Left lobe of liver (tissue), 2 donors: ENCODE results near the gene C9orf50. TPM values are rescaled to one million over a fixed set of nuclear protein-coding genes. Genes with fewer than 3 reads are reported as not detected.
"Not testable (repeated sequence)": the region's sequence is repeated elsewhere in the genome, so short reads cannot be mapped to it uniquely, and the experiment has no call there.

Experiments
- ATAC-seq: fragments of 200-7000 bp; cut with Tn5 transposase; one replicate; pipeline ENCODE4 v1.9.1; 2020; ENCODE audit warnings: mild to moderate bottlenecking, moderate library complexity
- DNase-seq: peaks from one replicate; pipeline ENCODE4 v3.0.0-alpha.2; 2020; ENCODE audit warnings: low spot score
- total RNA-seq: library from RNA; stranded (reverse); gene quantifications from one replicate; pipeline ENCODE4 v1.2.1, GENCODE V29; 2021
- donor health status: DM: no; HTN: no; CAD: no; lungs with moderate emphysema.
- donor health status: DM: no; HTN: yes; CAD: no.

The C9orf50 gene
- total RNA-seq, 1 donor from 2014 or later, result not detected

DNA sequence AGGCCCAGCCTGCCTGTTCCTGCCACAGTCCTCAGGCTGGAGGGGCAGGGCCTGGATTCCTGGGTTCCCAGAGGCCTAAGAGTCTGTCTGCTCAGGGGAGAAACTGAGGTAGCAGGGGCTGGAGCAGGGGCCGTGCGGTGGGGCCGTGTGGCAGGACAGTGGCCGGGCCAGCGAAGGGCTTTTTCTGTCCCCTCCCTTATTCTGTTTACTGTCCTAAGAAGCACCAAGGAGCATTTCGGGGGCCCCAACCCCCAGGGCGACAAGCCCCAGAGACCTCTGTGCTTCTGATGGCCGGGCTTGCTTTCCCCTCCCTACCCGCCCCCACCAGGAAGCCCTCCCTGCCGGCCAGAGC, 27.8 kb upstream of the C9orf50 start:
- no peak for DNase-seq

DNA sequence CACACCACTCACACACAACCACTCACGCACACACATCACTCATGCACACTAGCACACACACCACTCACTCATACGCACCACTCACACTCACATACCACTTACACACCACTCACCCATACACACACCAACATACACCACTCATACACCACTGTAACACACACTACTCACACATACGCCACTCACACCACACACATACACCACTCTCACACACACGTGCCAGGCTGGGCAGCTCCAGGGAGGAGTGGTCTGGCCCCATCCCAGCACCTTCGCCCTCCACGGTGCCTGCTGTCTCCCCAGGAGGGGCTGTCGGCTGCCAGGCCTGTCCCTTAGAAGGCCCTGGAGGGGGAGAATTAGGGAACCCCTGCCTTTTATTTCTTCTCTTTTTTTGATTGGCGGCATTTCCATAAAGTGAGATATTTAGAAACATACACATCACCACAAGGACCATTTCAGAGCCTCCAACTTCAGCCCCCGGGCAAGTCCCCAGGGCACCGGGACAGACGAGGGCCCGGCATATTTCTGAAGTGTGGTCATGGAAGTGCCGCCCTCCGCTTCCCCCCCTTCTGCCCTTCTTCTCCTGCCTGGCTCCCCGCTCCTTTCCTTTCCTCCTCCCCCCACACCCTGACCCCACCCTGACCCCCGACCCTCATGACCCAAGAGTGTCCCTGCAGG, 27.3 kb upstream of the C9orf50 start:
- DNase-seq (no peak), ATAC-seq (no peak)

More for the DNA sequence above, 27.8 kb upstream of the C9orf50 start:
- ATAC-seq, result no peak

DNA sequence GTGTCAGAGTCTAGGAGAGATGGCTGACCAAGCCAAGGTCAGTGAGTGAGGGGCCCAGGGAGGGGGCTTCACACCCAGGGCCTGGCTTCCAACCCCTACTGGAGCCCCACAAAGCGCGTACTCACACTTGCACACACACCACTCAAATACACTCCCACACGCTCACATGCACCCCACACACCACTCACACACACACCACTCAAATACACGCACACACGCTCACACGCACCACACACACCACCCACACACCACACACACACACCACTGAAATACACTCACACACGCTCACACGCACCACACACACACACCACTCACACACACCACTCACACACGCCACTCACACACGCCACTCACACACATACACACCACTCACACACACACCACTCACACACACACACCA, 26.7 kb upstream of the C9orf50 start:
- no peak for ATAC-seq
- no peak for DNase-seq

DNA sequence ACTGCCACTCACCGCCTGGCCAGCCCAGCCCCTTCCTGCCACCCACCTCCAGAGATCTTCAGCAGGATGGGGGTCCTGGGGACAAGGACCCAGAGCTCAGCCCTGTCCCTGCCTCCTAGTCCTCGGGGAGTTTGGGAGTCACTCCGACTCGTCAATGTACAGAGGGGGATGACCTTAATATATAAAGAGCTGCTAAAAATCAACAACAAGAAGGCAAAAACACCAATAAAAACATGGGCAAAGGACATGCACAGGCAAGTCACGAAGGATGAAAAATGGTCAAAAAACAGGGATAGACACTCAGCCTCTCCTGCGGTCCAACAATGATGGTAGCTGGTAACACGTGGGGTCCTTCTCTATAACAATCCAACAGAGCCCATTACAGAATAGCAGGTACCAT, 25.8 kb upstream of the C9orf50 start:
- DNase-seq (no peak), ATAC-seq (no peak)

DNA sequence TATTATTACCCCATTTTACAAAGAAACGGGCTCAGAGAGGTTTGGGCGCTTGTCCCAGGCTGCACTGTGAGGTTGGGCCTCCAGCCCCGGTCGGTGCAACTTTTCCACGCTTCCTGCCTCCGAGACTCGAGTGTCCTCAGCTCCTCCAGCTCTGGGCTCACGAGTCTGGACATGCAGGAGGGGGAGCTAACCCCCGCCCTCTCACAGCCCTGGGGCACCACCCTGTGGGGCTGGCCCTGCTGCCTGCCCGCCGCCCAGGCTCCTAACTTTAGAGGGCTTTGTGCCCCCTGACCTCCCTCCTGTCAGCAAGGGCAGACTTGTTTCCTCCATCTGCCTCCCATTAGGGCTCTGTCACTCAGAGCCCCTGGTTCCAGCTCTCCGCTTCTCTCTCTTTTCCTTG, 25.4 kb upstream of the C9orf50 start:
- DNase-seq (no peak), ATAC-seq (no peak)

DNA sequence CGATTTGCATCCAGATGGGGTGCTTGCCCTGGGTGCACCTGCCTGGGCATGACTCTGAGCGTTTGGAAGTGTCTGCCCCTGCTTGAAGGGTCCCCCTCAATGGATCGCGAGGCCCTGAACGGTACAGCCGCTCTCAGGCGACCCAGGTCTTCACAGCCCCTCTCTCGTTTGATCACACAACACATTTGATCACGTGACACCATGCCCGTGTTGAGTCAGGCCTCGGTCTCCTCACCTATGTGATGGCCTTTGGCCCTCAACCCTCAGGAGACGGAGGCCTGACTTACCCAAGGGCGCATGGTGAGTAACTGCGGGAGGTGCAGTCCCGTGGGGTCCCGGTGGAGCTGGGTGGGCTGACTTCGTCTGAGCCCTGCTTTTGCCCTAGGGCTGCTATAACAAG, 24.0 kb upstream of the C9orf50 start:
- ATAC-seq, result no peak
- DNase-seq, result no peak

DNA sequence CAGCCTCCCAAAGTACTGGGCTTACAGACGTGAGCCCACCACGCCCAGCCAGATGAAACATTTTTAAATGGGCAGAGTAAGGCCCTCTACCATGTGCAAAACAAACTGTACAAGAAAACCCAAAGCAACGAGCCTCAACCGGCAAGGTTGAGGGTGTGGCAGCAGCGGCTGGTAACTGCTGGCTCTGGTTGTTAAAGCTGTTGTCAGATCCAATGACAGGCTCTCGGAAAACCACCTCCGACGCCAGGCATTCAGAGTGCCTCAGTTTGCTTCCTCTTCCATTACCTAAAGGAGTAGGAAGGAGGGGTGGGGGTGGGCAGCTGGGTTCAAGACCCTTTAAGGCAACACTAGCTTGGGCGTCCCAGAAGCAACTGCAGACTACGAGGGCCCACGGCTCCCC, 23.5 kb upstream of the C9orf50 start:
- ATAC-seq (no peak), DNase-seq (no peak)

DNA sequence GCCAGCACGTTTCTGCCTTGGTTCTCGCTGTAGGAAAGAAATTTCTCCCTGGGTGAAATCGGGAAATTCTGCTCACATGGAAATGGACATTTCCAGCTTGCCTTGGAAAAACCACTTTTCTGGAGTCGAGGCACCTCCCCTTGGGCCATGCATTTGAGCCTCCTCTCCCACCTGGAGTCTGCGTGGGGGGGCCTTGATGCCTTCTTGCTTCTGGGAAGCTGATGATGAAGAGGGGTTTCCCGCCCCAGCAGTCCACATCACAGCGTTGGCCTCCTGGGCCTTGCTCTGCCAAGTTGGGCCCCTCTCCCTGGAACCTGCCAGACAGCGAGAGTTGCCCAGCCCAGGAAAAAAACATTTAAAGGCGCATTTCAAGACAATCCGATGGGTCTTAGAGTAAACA, 22.8 kb upstream of the C9orf50 start:
- ATAC-seq (no peak), DNase-seq (no peak)

DNA sequence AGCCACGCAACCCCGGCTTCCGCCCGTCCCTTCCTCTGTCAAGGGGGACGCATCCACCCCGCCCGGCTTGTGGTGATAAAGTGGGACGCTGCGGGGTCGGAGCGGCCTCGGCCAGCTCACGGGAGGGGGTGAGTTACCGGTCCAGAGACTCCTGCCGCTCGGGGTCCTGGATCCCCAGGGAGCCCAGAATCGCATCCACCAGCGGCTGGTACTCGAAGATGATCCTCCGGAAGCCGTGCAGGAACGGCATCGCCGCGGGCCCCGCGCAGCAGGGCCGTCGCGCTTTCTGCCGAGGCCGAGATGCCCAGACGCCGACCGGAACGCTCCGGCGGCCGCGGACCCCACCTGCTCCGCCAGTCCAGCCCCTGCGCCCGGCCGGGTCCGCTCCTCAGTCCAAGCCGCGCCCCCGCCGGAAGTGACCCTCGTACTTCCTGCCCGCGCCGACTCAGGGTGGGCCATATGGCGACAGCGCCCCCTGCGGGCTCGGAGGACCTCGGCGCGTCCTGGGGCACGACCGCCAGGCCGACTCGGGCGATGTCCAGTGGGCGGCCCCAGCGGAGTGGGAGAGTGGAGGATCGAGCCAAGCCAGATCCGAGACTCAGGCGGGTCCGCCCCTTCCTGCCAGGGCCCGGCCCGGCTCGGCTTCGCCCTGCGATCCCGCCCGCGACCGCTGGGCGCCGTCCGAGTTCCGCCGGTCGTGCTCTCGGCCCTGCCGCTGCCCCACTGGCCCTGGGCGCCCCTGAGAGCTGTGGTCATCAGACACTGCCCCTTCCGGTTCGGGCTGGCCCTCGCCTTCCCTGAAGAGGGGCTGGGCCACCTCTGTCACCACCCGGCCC, 21.1 kb upstream of the C9orf50 start, which contains the start of gene ASB6:
Gene ASB6, minus strand, starts transcription at position 402 of the 836 bp plus-strand sequence. Its CDS starts 152 bp downstream, at position 250.
- DNase-seq (peak; percentile 99), ATAC-seq (peak; percentile 93)

DNA sequence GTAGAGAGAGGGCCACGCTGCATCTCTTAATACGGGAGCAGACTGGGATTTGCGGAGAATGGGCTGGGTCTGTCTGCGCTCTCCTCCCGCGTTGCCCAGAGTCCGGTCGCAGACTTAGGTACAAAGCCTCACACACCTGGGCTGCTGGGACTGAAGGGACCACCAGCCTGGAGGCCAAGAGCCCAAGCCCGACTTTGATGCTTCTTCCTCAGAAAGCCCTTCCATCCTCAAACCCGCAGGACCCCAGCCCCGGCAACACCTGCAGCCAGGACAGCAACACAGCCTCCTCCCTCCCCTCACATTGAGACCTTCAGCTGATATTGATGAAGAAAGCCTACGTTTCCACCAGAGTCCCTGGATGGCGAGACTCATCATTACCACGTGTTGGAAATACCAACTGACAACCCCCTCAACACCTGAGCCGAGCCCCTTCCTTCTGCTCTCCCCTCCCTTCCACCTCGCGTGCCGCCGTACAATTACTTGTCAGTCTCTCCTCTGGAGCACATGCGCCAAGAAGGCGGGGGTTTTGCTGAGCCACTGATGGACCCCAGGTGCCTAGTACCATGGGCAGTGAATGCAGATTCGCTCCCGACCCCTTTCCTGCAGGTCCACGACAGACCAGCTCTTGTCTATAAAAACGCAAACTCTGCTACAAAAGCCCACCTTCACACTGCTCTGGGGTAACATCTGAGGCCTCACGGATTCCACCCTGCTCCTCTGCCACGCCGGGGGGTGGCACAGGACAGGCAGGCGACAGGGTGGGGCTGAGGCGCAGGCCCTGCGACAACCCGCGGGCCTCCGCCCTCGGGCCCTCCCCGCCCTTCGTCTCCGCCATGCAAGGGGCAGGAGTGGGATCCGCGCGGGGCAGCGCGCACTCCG, 20.2 kb upstream of the C9orf50 start:
- DNase-seq (no peak), ATAC-seq (no peak)

DNA sequence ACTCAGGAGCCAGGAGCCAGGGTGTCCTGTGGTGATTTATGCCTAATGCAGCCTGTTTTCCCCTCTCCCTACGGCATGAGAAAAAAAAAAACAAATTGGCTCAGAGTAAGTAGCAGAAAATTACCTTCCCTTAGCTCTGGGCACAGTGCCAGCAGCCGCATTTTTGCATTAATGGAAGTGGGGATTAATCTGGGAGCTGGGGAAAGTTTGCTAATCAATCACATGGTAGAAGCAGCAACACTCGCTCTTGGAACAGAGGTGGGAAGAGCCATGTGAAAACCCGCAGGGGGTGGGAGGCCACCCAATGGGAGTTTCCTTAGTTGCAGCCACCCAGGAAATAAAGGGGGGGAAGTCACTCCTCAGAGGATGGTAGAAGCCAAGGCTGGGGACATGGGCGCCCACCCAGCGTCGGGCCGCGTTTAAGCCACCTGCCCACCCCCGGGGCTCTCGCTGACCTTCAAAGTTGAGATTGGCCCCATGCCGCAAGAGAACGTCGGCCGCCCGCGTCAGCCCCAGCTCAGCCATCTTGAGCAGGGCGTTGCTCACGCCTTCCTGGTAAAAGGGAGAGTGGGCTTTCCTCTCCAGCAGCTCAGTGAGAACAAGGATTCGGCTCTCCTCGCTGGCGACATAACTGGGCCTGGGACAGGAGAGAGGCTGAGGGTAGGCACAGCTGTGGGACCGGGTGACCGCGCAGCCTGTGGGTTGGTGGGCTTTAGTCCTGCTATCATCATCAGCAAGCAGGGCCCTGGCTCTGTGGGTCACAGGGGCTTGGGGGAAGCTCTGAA, 19.4 kb upstream of the C9orf50 start:
- no peak for DNase-seq
- ATAC-seq, result no peak

DNA sequence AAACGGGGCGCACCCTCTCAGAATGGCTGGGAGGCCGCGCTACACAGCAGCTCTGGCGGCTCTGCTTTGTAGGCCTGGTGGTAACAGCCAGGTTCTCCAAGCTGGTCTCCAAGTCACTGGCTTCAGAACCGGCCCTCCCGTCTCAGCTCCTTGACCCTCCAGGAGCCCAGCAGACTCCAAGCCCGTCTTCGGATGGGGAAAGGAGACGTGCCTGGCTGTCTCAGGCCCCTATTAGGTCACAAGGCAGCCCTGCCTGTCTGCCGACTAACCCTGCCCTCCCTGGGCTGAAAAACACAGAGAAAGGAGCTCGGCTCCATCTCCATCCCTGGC, 18.8 kb upstream of the C9orf50 start:
- ATAC-seq, result no peak
- DNase-seq, result no peak

DNA sequence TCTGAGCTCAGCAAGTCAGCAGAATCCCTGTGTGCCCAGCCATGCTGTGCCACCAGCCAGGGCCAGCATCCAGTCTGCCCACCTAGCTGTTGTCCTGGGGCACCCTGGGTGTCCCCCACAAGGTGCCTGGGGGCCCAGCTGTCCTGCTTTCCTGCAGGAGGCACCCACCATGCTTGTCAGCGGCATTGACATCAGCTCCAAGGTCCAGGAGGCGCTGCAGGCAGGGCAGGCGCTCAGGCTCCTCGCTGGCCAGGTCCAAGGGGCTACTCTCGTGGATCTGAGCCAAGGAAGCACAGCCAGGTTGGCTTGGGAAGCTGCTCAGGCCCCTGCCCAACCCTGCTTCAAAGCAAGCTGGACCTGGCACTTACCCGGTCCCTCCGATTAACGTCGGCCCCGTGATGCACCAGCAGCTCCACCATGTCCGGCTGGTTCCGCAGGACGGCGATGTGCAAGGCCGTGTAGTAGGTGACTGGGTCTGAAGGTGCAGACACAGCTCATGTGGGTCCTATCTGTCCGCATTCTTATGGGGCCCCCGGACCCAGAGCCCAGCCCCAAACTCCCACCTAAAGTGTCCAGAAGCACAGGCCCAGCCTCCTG, 18.2 kb upstream of the C9orf50 start:
- ATAC-seq (no peak), DNase-seq (no peak)

DNA sequence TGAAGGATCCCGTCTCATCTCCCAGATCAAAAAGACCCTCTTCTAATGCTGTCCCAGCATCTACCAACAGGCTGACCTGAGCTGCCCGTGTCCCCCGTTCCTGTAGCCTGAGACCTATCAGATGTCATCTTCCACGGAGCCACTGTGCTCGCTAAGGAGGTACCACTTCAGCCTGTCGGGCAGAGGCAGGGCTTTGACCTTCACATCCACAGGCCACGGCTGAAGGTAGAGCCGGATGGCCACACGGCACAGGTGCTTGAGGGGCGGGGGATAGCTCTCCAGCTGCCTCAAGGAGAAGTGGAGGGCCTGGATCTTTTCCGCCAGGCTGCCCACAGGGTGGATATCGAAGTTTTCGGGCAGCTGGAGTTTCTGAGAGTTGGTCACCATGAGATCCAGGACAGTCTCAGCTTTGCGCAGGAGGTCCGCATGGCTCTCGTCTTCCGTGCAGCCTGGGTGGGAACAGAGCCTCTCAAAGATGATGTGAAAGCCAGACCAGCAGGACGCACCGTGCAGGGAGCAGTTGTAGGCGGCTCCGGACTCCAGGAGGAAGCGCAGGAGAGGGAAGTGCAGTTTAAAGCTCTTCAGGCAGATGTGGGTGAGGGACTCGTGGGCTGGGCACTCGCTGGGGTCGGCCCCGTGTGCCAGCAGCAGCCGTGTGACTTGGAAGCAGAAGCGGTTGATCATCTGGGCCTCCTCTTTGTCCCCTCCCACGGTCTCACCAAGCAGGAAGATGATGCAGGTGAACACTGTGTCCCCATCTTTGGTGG, 17.0 kb upstream of the C9orf50 start:
- DNase-seq (no peak), ATAC-seq (no peak)

DNA sequence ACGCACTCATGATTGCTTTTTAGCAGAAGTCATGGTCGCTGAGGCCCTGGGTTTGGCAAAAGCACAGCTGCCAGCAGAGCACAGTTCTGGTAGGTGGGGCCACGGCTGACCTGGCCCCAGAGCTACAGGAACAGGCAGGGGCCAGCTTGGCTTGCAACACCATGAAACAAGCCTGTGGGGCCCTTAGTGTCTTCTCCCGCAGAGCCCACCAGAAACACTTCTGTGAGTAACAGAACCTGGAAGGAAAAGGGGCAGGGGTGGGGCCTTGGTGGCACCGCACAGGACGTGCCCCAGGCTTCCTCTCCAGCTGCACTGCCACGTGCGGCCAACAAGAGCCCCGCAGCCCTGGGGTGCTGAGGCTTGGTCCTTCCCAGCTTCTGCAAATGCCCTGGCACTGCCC, 16.2 kb upstream of the C9orf50 start:
- DNase-seq (no peak), ATAC-seq (no peak)

DNA sequence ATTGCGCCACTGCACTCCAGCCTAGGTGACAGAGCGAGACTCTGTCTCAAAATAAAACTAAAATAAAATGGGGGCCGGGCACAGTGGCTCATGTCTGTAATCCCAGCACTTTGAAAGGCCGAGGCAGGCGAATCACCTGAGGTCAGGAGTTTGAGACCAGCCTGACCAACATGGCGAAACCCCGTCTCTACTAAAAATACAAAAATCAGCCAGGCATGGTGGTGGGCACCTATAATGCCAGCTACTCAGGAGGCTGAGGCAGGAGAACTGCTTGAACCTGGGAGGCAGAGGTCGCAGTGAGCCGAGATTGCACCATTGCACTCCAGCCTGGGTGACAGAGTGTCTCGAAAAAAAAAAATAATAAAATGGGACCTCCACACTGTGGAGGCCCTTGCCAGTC, 15.4 kb upstream of the C9orf50 start:
- not testable (repeated sequence) for ATAC-seq, DNase-seq

DNA sequence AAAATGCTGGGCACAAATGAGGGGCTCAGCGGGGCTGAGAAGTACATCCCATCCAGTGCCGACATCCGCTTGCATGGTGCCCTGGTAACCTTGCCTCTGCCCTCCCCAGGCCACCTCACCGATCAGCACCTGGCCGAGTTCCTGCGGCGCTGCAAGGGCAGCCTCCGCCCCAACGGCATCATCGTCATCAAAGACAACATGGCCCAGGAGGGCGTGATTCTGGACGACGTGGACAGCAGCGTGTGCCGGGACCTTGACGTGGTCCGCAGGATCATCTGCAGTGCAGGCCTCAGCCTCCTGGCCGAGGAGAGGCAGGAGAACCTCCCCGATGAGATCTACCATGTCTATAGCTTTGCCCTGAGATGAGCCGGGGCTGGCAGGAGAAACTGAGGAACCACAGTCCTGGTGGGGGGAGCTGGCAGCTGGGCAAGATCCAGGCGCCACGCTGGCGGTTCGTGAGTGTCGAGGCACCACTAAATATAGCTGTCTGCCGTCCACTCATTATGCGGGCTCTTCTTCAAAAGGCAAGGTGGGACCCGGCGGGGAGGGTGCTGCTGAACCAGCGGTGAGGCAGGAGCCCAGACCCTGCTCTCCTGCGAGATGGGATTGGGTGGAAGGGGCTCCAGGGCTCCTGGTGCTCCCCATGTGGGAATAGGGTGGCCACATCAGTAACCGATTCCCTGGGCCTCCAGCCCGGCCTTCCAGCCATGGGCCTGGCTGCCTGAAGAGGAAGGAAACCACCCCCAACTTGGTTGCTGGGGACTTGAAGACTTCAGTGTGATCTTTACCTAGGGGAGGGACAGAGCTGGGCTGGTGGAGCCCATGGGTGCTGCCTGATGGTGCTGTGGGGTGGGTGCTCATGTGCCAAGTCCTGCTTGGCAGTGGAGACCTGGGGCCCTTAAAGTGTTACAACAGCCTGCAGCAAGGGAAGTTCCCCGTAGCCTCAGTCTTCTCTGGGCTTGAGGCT, 14.5 kb upstream of the C9orf50 start:
- ATAC-seq (no peak), DNase-seq (no peak)

DNA sequence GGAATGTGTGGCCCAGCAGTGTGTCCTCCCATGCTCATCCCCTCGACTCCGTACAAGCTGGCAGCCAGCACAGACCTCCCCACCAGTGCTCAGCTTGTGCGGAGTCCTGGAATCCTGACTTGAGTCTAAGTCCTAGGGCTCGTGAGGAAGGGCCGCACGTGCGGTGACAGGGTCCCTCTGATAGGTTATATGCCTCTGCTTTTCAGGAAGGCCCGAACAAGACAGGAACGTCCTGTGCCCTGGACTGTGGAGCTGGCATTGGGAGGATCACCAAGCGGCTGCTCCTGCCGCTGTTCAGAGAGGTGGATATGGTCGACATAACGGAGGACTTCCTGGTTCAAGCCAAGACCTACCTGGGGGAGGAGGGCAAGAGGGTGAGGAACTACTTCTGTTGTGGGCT, 12.9 kb upstream of the C9orf50 start:
- DNase-seq (no peak), ATAC-seq (no peak)

DNA sequence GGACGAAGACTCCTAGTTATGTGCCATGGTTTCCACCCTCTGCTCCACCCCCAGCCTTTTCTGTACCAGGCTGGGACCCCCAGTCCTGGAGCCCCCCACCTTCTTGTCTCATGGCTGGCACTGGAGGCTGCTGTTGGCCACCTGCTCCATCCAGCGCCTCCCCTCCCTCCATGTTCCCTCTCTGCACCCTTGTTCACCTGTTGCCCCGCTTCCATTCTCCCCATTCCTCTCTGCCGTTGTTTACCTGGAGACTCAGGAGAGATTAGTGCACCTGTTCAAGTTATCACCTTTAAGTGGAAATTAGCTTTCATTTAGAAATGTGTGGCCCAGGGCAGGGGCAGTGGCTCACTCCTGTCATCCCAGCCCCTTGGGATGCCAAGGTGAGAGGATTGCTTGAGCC, 12.3 kb upstream of the C9orf50 start:
- no peak for ATAC-seq

More for the DNA sequence above, 12.3 kb upstream of the C9orf50 start:
- DNase-seq, result no peak
